Mesendoderm (in vitro differentiated cells): ENCODE results near the gene SFT2D1.

Experiments
- DNase-seq: peaks from one replicate; pipeline ENCODE4 v3.0.0; 2013
- H2AK5ac ChIP-seq: 2 replicates; pipeline ENCODE4 v1.6.1; 2013; ENCODE audit warnings: low read length, inconsistent platforms
- H2BK120ac ChIP-seq: 2 replicates; pipeline ENCODE4 v1.6.1; 2013; ENCODE audit warnings: low read depth, mild to moderate bottlenecking, low read length, moderate library complexity, mixed read lengths
- H2BK15ac ChIP-seq: replicated peaks from 2 replicates; pipeline ENCODE4 v1.6.1; 2013; ENCODE audit warnings: low read depth, mild to moderate bottlenecking, moderate library complexity
- H2BK5ac ChIP-seq: 2 replicates; pipeline ENCODE4 v1.6.1; 2013; ENCODE audit warnings: low read length, inconsistent platforms
- H3K18ac ChIP-seq: 2 replicates; pipeline ENCODE4 v1.6.1; 2013; ENCODE audit warnings: mild to moderate bottlenecking, low read length, mixed read lengths
- H3K23ac ChIP-seq: one replicate; pipeline ENCODE4 v1.6.1; 2013; ENCODE audit warnings: low read length
- H3K27ac ChIP-seq: 2 replicates; pipeline ENCODE4 v1.5.1; 2013; ENCODE audit warnings: low read depth, mild to moderate bottlenecking, inconsistent platforms, low read length, moderate library complexity
- H3K27me3 ChIP-seq: 2 replicates; pipeline ENCODE4 v1.6.1; 2013; ENCODE audit warnings: low read length, control low read depth, mild to moderate bottlenecking, inconsistent platforms; ENCODE audit not compliant: insufficient read depth, poor library complexity
- H3K36me3 ChIP-seq: 2 replicates; pipeline ENCODE4 v1.6.1; 2013; ENCODE audit warnings: low read length, inconsistent platforms; ENCODE audit not compliant: control insufficient read depth, insufficient read depth
- H3K4ac ChIP-seq: one replicate; pipeline ENCODE4 v1.6.1; 2013; ENCODE audit warnings: low read depth, mild to moderate bottlenecking, low read length, moderate library complexity
- H3K4me1 ChIP-seq: 2 replicates; pipeline ENCODE4 v1.6.1; 2013; ENCODE audit warnings: low read depth, low read length, inconsistent platforms; ENCODE audit not compliant: control insufficient read depth
- H3K4me2 ChIP-seq: 2 replicates; pipeline ENCODE4 v1.6.1; 2013; ENCODE audit warnings: low read length
- H3K4me3 ChIP-seq: 2 replicates; pipeline ENCODE4 v1.5.1; 2013; ENCODE audit warnings: mild to moderate bottlenecking, low read length
- H3K56ac ChIP-seq: one replicate; pipeline ENCODE4 v1.6.1; 2013; ENCODE audit warnings: low read length
- H3K79me1 ChIP-seq: 2 replicates; pipeline ENCODE4 v1.6.1; 2013; ENCODE audit warnings: low read length, inconsistent platforms
- H3K79me2 ChIP-seq: 2 replicates; pipeline ENCODE4 v1.6.1; 2013; ENCODE audit warnings: mild to moderate bottlenecking, low read length; ENCODE audit not compliant: control insufficient read depth, insufficient read depth
- H3K9ac ChIP-seq: 2 replicates; pipeline ENCODE4 v1.6.1; 2013; ENCODE audit warnings: low read length, inconsistent platforms
- H4K5ac ChIP-seq: one replicate; pipeline ENCODE4 v1.6.1; 2013; ENCODE audit warnings: low read length
- H4K8ac ChIP-seq: one replicate; pipeline ENCODE4 v1.6.1; 2013; ENCODE audit warnings: low read depth, mild to moderate bottlenecking, control low read depth, low read length, moderate library complexity
- WGBS: extraction: QIAGEN DNeasy Blood & Tissue Kit; methylation state at CpG from one replicate; pipeline ENCODE4 v1.1.7; 2013; ENCODE audit warnings: low lambda C conversion rate, missing lambda C conversion rate; ENCODE audit not compliant: insufficient coverage; ENCODE audit errors: extremely low coverage; 5-methylcytosine and 5-hydroxymethylcytosine counted together

SFT2D1 gene

GRCh38 chr6:166381381-166381732 is 39.0 kb upstream of the SFT2D1 start:
- H2BK15ac ChIP-seq = no peak overlapping the region
- H3K36me3 ChIP-seq = no peaks in the 10 kb centered on the region
- H3K4ac ChIP-seq = no peak overlapping the region
- DNase-seq = no peak
- no peaks in the 10 kb centered on the region for H3K4me1 ChIP-seq
- H3K27ac ChIP-seq = no peak overlapping the region
- H2AK5ac ChIP-seq = no peak overlapping the region
- no peak overlapping the region for H3K56ac ChIP-seq
- H3K79me2 ChIP-seq = no peaks in the 10 kb centered on the region
- H3K27me3 ChIP-seq = no peaks in the 10 kb centered on the region
- no peaks in the 10 kb centered on the region for H3K79me1 ChIP-seq
- no peak overlapping the region for H4K8ac ChIP-seq
- H3K9ac ChIP-seq = peak overlapping the region; percentile 54
- no peak overlapping the region for H2BK5ac ChIP-seq
- H3K4me3 ChIP-seq = no peak overlapping the region
- peak overlapping the region; percentile 20 for H3K4me2 ChIP-seq
- no peak overlapping the region for H4K5ac ChIP-seq
- H3K23ac ChIP-seq = no peak overlapping the region
- 100% methylated on average over 2 of the region's 6 CpGs for WGBS
- H2BK120ac ChIP-seq = no peak overlapping the region
- H3K18ac ChIP-seq = no peak overlapping the region

DNA sequence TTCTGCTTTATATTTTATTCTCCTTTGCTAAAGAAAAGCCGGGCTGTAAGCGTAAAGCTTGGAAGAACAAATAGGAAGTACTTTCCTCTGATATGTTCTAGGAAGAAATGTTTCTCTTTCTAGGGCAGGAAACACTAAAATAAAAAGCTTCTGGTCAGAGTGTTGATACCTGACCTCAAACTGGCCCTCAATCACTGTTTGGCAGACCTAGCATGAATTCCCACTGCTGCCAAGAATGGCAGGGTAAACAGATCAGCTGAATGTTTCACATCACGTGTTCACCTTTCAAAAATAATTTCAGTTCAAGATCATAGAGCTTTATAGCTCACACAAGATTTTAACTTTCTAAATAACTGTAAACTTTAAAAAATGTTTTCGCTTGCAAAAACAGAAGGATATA is 37.5 kb upstream of the SFT2D1 start:
- no peak overlapping the region for H2BK15ac ChIP-seq
- H3K4me3 ChIP-seq = no peak overlapping the region
- no peak overlapping the region for H3K27ac ChIP-seq
- H3K18ac ChIP-seq = no peak overlapping the region
- no CpG with 5 or more reads among the region's 4 CpGs for WGBS
- no peaks in the 10 kb centered on the region for H3K79me2 ChIP-seq
- no peak overlapping the region for H3K56ac ChIP-seq
- H4K8ac ChIP-seq = no peak overlapping the region
- H3K36me3 ChIP-seq = no peaks in the 10 kb centered on the region
- no peaks in the 10 kb centered on the region for H3K4me1 ChIP-seq
- DNase-seq = no peak
- no peak overlapping the region for H3K23ac ChIP-seq
- H3K9ac ChIP-seq = no peak overlapping the region
- no peak overlapping the region for H2BK5ac ChIP-seq
- H2BK120ac ChIP-seq = no peak overlapping the region
- no peaks in the 10 kb centered on the region for H3K27me3 ChIP-seq
- no peak overlapping the region for H3K4me2 ChIP-seq
- H3K4ac ChIP-seq = no peak overlapping the region
- no peaks in the 10 kb centered on the region for H3K79me1 ChIP-seq
- H4K5ac ChIP-seq = no peak overlapping the region
- H2AK5ac ChIP-seq = no peak overlapping the region

DNA sequence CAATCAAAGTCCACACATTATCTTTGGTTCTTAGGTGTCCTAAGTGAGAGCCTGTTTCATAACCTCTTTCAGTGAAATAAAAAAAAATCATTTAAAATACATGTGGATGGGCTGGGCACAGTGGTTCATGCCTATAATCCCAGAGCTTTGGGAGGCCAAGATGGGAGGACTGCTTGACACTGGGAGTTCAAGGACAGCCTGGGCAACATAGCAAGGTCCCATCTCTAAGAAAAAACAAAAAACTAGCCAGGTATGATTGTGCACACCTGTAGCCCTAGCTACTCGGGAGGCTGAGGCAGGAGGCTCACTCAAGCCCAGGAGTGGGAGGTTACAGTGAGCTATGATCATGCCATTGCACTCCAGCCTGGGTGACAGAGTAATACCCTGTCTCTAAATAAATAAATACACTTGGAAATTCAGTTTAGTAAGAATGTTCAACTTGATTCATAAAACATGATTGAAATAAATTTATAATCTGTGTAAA is 36.8 kb upstream of the SFT2D1 start:
- Histone ChIP-seq H4K5ac (no peak overlapping the region), H3K4me1 (no peaks in the 10 kb centered on the region), H4K8ac (no peak overlapping the region), H3K27ac (no peak overlapping the region), H3K9ac (no peak overlapping the region), H3K4ac (no peak overlapping the region), H3K4me3 (no peak overlapping the region), H2BK5ac (no peak overlapping the region), H3K27me3 (no peaks in the 10 kb centered on the region), H3K79me2 (no peaks in the 10 kb centered on the region), H3K56ac (no peak overlapping the region), H3K23ac (no peak overlapping the region), H3K4me2 (no peak overlapping the region), H3K36me3 (no peaks in the 10 kb centered on the region), H2BK15ac (no peak overlapping the region), H2AK5ac (no peak overlapping the region), H2BK120ac (no peak overlapping the region), H3K18ac (no peak overlapping the region), H3K79me1 (no peaks in the 10 kb centered on the region)
- no peak for DNase-seq
- WGBS = no CpG with 5 or more reads among the region's 1 CpG

- WGBS = no CpG with 5 or more reads among the region's 2 CpGs
- Histone ChIP-seq H3K23ac (no peak overlapping the region), H3K4me2 (no peak overlapping the region), H4K8ac (no peak overlapping the region), H4K5ac (no peak overlapping the region), H3K4me3 (no peak overlapping the region), H3K9ac (no peak overlapping the region), H2AK5ac (no peak overlapping the region), H3K79me1 (no peaks in the 10 kb centered on the region), H2BK120ac (no peak overlapping the region), H3K36me3 (no peaks in the 10 kb centered on the region), H3K18ac (no peak overlapping the region), H3K56ac (no peak overlapping the region), H2BK15ac (no peak overlapping the region), H3K27ac (no peak overlapping the region), H3K79me2 (no peaks in the 10 kb centered on the region), H2BK5ac (no peak overlapping the region), H3K27me3 (no peaks in the 10 kb centered on the region), H3K4me1 (no peaks in the 10 kb centered on the region), H3K4ac (no peak overlapping the region)
- DNase-seq = no peak
Observed at GRCh38 chr6:166377721-166378120, 35.4 kb upstream of the SFT2D1 start.

DNA sequence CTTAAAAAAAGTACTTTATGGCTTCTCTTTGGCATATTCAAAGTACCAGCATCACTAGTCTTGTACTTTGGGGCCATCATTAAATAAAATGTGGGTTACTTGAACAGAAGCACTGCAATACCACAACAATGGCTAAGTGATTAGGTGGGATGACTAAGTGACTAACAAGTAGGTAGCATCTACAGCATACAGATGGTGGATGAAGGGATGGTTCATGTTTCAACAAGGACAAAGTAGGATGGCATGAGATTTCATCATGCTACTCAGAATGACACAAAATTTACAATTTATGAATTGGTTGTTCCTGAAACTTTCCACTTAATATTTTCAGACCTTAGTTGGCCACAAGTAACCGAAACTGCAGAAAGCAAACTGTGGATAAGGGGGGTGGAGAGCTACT is 32.7 kb upstream of the SFT2D1 start:
- no CpG with 5 or more reads among the region's 1 CpG for WGBS

GRCh38 chr6:166370489-166370888 is 28.1 kb upstream of the SFT2D1 start:
- no peaks in the 10 kb centered on the region for H3K79me1 ChIP-seq
- H2BK15ac ChIP-seq = no peak overlapping the region
- H4K5ac ChIP-seq = no peak overlapping the region
- no peak overlapping the region for H3K9ac ChIP-seq
- no peak overlapping the region for H3K56ac ChIP-seq
- H3K23ac ChIP-seq = no peak overlapping the region
- H3K4me3 ChIP-seq = no peak overlapping the region
- H2BK5ac ChIP-seq = no peak overlapping the region
- no peak overlapping the region for H4K8ac ChIP-seq
- H3K27ac ChIP-seq = no peak overlapping the region
- H3K79me2 ChIP-seq = no peaks in the 10 kb centered on the region
- no peak overlapping the region for H2BK120ac ChIP-seq
- no peaks in the 10 kb centered on the region for H3K4me1 ChIP-seq
- H2AK5ac ChIP-seq = no peak overlapping the region
- H3K18ac ChIP-seq = no peak overlapping the region
- no peak overlapping the region for H3K4ac ChIP-seq
- WGBS = no CpG with 5 or more reads among the region's 3 CpGs
- H3K27me3 ChIP-seq = no peaks in the 10 kb centered on the region
- H3K36me3 ChIP-seq = no peaks in the 10 kb centered on the region
- DNase-seq = no peak
- H3K4me2 ChIP-seq = no peak overlapping the region

More for the DNA sequence above, 32.7 kb upstream of the SFT2D1 start:
- Histone ChIP-seq H3K36me3 (no peaks in the 10 kb centered on the region), H2BK120ac (no peak overlapping the region), H3K4me3 (no peak overlapping the region), H4K5ac (no peak overlapping the region), H3K79me2 (no peaks in the 10 kb centered on the region), H3K4me2 (no peak overlapping the region), H3K9ac (no peak overlapping the region), H2BK15ac (no peak overlapping the region), H3K56ac (no peak overlapping the region), H3K18ac (no peak overlapping the region), H4K8ac (no peak overlapping the region), H3K79me1 (no peaks in the 10 kb centered on the region), H3K27me3 (no peaks in the 10 kb centered on the region), H3K27ac (no peak overlapping the region), H2AK5ac (no peak overlapping the region), H3K4me1 (no peaks in the 10 kb centered on the region), H2BK5ac (no peak overlapping the region), H3K4ac (no peak overlapping the region), H3K23ac (no peak overlapping the region)
- peak; percentile 29 for DNase-seq
